K562 (cell line): ENCODE measurements around the gene CARD11. TPM values are rescaled to one million over a fixed set of nuclear protein-coding genes. Genes with fewer than 3 reads are reported as not detected.

Source experiments
- BRD4 ChIP-seq: fragments of 200-600 bp; sonication (generic); IDR thresholded peaks from 2 replicates; pipeline ENCODE4 v1.6.1; 2017; ENCODE audit warnings: inconsistent platforms
- ELF1 ChIP-seq: fragments of 200-800 bp; sonication (Bioruptor generic); IDR thresholded peaks from 2 replicates; pipeline ENCODE4 v1.6.1; 2016; ENCODE audit warnings: missing genetic modification characterization, missing compliant biosample characterization
- GATA2 ChIP-seq: sonication (generic); formaldehyde crosslinking; IDR thresholded peaks from 2 replicates; pipeline ENCODE4 v1.4.0; 2020; ENCODE audit warnings: mild to moderate bottlenecking, missing genetic modification reagents
- MYBL2 ChIP-seq, 2 experiments: fragments of 450-650 bp in 1 of 2; sonication (generic) in 1 of 2; formaldehyde crosslinking in 1 of 2; IDR thresholded peaks; 2 replicates each; pipeline versions ENCODE4 v1.6.1 to v1.8.1; 2017 to 2022; ENCODE audit warnings: borderline replicate concordance in 1 of 2, inconsistent platforms in 1 of 2, low read depth in 1 of 2, mild to moderate bottlenecking in 1 of 2, missing genetic modification reagents in 1 of 2, moderate library complexity in 1 of 2
- NRF1 ChIP-seq, 2 experiments: fragments of 450-650 bp; IDR thresholded peaks in 1 of 2; conservative IDR thresholded peaks in 1 of 2; 2 replicates each; pipeline ENCODE4 v1.6.1; 2014; ENCODE audit warnings: mild to moderate bottlenecking in 2 of 2
- PHF20 ChIP-seq: fragments of 450-650 bp; IDR thresholded peaks from 2 replicates; pipeline ENCODE4 v1.6.1; 2018; ENCODE audit not compliant: partially characterized antibody
- PHF21A ChIP-seq: fragments of 450-650 bp; IDR thresholded peaks from 2 replicates; pipeline ENCODE4 v1.6.1; 2017; ENCODE audit warnings: low read depth, borderline replicate concordance
- PRPF4 ChIP-seq: fragments of 200-400 bp; formaldehyde crosslinking; IDR thresholded peaks from one replicate; pipeline ENCODE4 v1.6.1; 2017; ENCODE audit warnings: low read length, low read depth, mild to moderate bottlenecking; ENCODE audit not compliant: insufficient read depth, poor library complexity, severe bottlenecking
- PTRF ChIP-seq: fragments of 450-650 bp; IDR thresholded peaks from 2 replicates; pipeline ENCODE4 v1.6.1; 2016; ENCODE audit warnings: mild to moderate bottlenecking, missing genetic modification characterization, missing compliant biosample characterization
- PYGO2 ChIP-seq: fragments of 450-650 bp; IDR thresholded peaks from 2 replicates; pipeline ENCODE4 v1.6.1; 2016; ENCODE audit warnings: mild to moderate bottlenecking, missing genetic modification characterization, moderate library complexity, missing compliant biosample characterization
- RFX5 ChIP-seq: IDR thresholded peaks from 2 replicates; pipeline ENCODE4 v1.6.1; 2011; ENCODE audit warnings: low read depth, mild to moderate bottlenecking, improper control_type of control experiment, low read length
- SOX6 ChIP-seq: fragments of 450-650 bp; IDR thresholded peaks from 2 replicates; pipeline ENCODE4 v1.6.1; 2014; ENCODE audit warnings: mild to moderate bottlenecking
- SUPT5H ChIP-seq: fragments of 450-650 bp; IDR thresholded peaks from 2 replicates; pipeline ENCODE4 v1.6.1; 2016
- TEAD4 ChIP-seq, 2 experiments: sonication (generic) in 1 of 2; formaldehyde crosslinking in 1 of 2; IDR thresholded peaks; 2 replicates each; pipeline versions ENCODE4 v1.6.1 to v1.8.0; 2012 to 2022; ENCODE audit warnings: borderline replicate concordance in 1 of 2, inconsistent platforms in 1 of 2, low read length in 1 of 2, mild to moderate bottlenecking in 1 of 2, missing genetic modification reagents in 1 of 2
- ZEB2 ChIP-seq: fragments of 450-650 bp; IDR thresholded peaks from 2 replicates; pipeline ENCODE4 v1.6.1; 2016
- ZNF165 ChIP-seq: fragments of 250-450 bp; sonication (Bioruptor Pico); IDR thresholded peaks from 2 replicates; pipeline ENCODE4 v1.4.0; 2020; ENCODE audit warnings: borderline replicate concordance
- ZNF184 ChIP-seq: sonication (generic); formaldehyde crosslinking; IDR thresholded peaks from 2 replicates; pipeline ENCODE4 v1.5.0; 2020; ENCODE audit warnings: missing genetic modification reagents
- ZNF408 ChIP-seq: fragments of 250-450 bp; sonication (Bioruptor Pico); IDR thresholded peaks from 2 replicates; pipeline ENCODE4 v1.4.0; 2020; ENCODE audit warnings: low read depth, mild to moderate bottlenecking, moderate library complexity
- ZNF586 ChIP-seq: fragments of 450-650 bp; formaldehyde crosslinking; conservative IDR thresholded peaks from 2 replicates; pipeline ENCODE4 v1.4.0; 2020; ENCODE audit warnings: mild to moderate bottlenecking, moderate library complexity
- ZNF717 ChIP-seq: fragments of 250-450 bp; sonication (Bioruptor Pico); IDR thresholded peaks from 2 replicates; pipeline ENCODE4 v1.5.0; 2021
- ZNF79 ChIP-seq: fragments of 250-450 bp; sonication (Bioruptor Pico); IDR thresholded peaks from 2 replicates; pipeline ENCODE4 v1.4.0; 2020; ENCODE audit warnings: low read depth, mild to moderate bottlenecking, moderate library complexity
- ZZZ3 ChIP-seq: fragments of 450-650 bp; IDR thresholded peaks from 2 replicates; pipeline ENCODE4 v1.6.1; 2016; ENCODE audit warnings: antibody characterized with exemption, mild to moderate bottlenecking, moderate library complexity
- polyA plus RNA-seq, 8 experiments: library from polyadenylated mRNA; depleted of rRNA in 4 of 8; stranded (reverse) in 5 of 8; unstranded in 3 of 8; fragments of >200 nt; fragmentation: Nextera tagmentation in 2 of 8; fragmentation: Illumina TruSeq in 1 of 8; extraction: Ambion mirVana in 2 of 8; extraction: Trizol in 1 of 8; gene quantifications; 2 replicates each; pipeline versions ENCODE4 v1.2.1 to v1.2.3, GENCODE V29; 2011 to 2014; ENCODE audit warnings: inconsistent platforms in 1 of 8, missing spikeins in 1 of 8
- total RNA-seq, 7 experiments: library from RNA; depleted of rRNA in 6 of 7; stranded (reverse); fragments of >200 nt in 6 of 7; fragmentation: Illumina TruSeq in 2 of 7; extraction: Trizol in 2 of 7; gene quantifications; 2 replicates each; pipeline versions ENCODE4 v1.2.1 to v1.2.3, GENCODE V29; 2011 to 2021; ENCODE audit warnings: low replicate concordance in 1 of 7
- TF ChIP-seq, protein P1 (sequence below): fragments of 250-450 bp; sonication (Bioruptor Pico); IDR thresholded peaks from 2 replicates; pipeline ENCODE4 v1.8.0; 2021; ENCODE audit warnings: moderate library complexity, mild to moderate bottlenecking, inconsistent platforms
- TF ChIP-seq, protein P2 (sequence below): IDR thresholded peaks from 2 replicates; pipeline ENCODE4 v1.6.1; 2014; ENCODE audit warnings: antibody characterized with exemption
- TF ChIP-seq, protein P3 (sequence below): sonication (generic); formaldehyde crosslinking; IDR thresholded peaks from 2 replicates; pipeline ENCODE4 v1.4.0; 2020; ENCODE audit warnings: mild to moderate bottlenecking, missing genetic modification reagents
- TF ChIP-seq, protein P4 (sequence below): sonication (generic); formaldehyde crosslinking; IDR thresholded peaks from 2 replicates; pipeline ENCODE4 v1.8.1; 2023; ENCODE audit warnings: mild to moderate bottlenecking, missing genetic modification reagents

Gene CARD11
- total and polyA plus RNA-seq, 9 of the 15 experiments (the other 6 are each of a cell fraction or from before 2014, with no cell fraction given): 0.07 to 12.8 (median 5.7) TPM

DNA sequence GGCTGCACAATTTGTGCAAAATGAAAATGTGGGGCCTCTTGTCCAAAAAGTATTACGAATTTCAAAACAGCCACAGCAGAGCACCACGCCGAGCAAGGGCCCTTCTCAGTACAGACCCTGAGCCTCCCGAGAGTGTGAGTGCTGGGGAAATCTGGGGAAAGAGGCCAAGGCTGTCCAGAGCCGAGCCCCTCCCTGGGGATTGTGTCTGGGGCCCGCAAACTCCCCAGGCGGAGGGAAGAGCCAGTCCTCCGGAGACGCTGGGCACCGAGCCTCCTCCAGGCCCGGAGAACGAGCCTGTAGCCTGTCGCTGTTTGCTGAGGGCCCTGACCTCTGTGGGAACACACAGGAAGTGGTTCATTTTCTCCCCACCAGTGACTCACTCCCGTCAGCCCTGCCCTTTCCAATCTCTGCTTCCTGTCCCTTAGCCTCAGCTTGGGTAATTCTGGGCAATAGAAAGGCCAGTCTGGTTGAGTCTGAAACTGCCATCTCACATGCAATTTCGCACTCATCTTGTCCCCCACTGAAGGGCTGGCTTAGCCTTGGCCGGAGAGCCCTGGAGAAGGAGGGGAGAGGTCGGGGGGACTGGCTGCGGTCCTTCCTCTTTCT lies 180.1 kb downstream of the CARD11 start (continued):
- TF ChIP-seq ZNF586 (CRISPR knock-in tag): no peak
- no peak for TF ChIP-seq ELF1 (tag)
- 0 out of 2 replicates have a peak, but pooled peaks have one; percentile 52 for TF ChIP-seq ZEB2
- TF ChIP-seq PHF20: peak; percentile 77
- TF ChIP-seq SOX6: no peak
- peak; percentile 99 for TF ChIP-seq PHF21A
- TF ChIP-seq, protein P1, sequence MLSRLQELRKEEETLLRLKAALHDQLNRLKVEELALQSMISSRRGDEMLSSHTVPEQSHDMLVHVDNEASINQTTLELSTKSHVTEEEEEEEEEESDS (CRISPR knock-in tag): no peak
- TF ChIP-seq ZNF165 (CRISPR knock-in tag): no peak
- TF ChIP-seq, protein P2, sequence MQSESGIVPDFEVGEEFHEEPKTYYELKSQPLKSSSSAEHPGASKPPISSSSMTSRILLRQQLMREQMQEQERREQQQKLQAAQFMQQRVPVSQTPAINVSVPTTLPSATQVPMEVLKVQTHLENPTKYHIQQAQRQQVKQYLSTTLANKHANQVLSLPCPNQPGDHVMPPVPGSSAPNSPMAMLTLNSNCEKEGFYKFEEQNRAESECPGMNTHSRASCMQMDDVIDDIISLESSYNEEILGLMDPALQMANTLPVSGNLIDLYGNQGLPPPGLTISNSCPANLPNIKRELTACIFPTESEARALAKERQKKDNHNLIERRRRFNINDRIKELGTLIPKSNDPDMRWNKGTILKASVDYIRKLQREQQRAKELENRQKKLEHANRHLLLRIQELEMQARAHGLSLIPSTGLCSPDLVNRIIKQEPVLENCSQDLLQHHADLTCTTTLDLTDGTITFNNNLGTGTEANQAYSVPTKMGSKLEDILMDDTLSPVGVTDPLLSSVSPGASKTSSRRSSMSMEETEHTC: no peak
- TF ChIP-seq ZNF79 (CRISPR knock-in tag): no peak
- TF ChIP-seq, protein P3, sequence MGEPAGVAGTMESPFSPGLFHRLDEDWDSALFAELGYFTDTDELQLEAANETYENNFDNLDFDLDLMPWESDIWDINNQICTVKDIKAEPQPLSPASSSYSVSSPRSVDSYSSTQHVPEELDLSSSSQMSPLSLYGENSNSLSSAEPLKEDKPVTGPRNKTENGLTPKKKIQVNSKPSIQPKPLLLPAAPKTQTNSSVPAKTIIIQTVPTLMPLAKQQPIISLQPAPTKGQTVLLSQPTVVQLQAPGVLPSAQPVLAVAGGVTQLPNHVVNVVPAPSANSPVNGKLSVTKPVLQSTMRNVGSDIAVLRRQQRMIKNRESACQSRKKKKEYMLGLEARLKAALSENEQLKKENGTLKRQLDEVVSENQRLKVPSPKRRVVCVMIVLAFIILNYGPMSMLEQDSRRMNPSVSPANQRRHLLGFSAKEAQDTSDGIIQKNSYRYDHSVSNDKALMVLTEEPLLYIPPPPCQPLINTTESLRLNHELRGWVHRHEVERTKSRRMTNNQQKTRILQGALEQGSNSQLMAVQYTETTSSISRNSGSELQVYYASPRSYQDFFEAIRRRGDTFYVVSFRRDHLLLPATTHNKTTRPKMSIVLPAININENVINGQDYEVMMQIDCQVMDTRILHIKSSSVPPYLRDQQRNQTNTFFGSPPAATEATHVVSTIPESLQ (CRISPR knock-in tag): no peak
- no peak for TF ChIP-seq ZNF184 (CRISPR knock-in tag)
- no peak for TF ChIP-seq PTRF (tag)
- no peak for TF ChIP-seq RFX5
- no peak for TF ChIP-seq NRF1 (conservative IDR thresholded peaks at IDR 0.05 in 1 of 2, IDR thresholded peaks at IDR 0.05 in 1 of 2)
- TF ChIP-seq ZNF408 (CRISPR knock-in tag): no peak
- TF ChIP-seq BRD4: no peak
- no peak for TF ChIP-seq GATA2 (CRISPR knock-in tag)
- TF ChIP-seq PRPF4: no peak
- peak; percentile 68 for TF ChIP-seq SUPT5H
- no peak for TF ChIP-seq MYBL2 (IDR thresholded peaks at IDR 0.05; ENCODE audit: low read depth)
- no peak for TF ChIP-seq MYBL2 (CRISPR knock-in tag; IDR thresholded peaks at IDR 0.05; ENCODE audit: borderline replicate concordance)
- TF ChIP-seq TEAD4 (IDR thresholded peaks at IDR 0.05; ENCODE audit: low read length): peak; percentile 18; the same call in 1 of the 2 replicates
- no peak for TF ChIP-seq TEAD4 (CRISPR knock-in tag; IDR thresholded peaks at IDR 0.05; ENCODE audit: borderline replicate concordance)
- TF ChIP-seq ZNF717 (CRISPR knock-in tag): no peak
- TF ChIP-seq, protein P4, sequence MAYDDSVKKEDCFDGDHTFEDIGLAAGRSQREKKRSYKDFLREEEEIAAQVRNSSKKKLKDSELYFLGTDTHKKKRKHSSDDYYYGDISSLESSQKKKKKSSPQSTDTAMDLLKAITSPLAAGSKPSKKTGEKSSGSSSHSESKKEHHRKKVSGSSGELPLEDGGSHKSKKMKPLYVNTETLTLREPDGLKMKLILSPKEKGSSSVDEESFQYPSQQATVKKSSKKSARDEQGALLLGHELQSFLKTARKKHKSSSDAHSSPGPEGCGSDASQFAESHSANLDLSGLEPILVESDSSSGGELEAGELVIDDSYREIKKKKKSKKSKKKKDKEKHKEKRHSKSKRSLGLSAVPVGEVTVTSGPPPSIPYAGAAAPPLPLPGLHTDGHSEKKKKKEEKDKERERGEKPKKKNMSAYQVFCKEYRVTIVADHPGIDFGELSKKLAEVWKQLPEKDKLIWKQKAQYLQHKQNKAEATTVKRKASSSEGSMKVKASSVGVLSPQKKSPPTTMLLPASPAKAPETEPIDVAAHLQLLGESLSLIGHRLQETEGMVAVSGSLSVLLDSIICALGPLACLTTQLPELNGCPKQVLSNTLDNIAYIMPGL (CRISPR knock-in tag): no peak
- TF ChIP-seq ZZZ3: no peak
- no peak for TF ChIP-seq PYGO2
